ENCODE results near the gene NIPAL4.
"Not testable (repeated sequence)": the region's sequence is repeated elsewhere in the genome, so short reads cannot be mapped to it uniquely, and the experiment has no call there.

NIPAL4 gene

GRCh38 chr5:157459715-157460599 lies at the start of gene NIPAL4:
TSS of gene NIPAL4 (plus strand) at chr5:157460213. CDS start at chr5:157460321, 108 bp downstream.
- H3K4me1 ChIP-seq (ENCODE audit: insufficient read depth, low read length, severe bottlenecking) = no peaks in the 10 kb centered on the region
- H3K9me3 ChIP-seq (ENCODE audit: low read length) = no peaks in the 10 kb centered on the region
- no peak within 1 kb of the TSS for H2AFZ ChIP-seq (ENCODE audit: low read length)
- H3F3A ChIP-seq (ENCODE audit: insufficient read depth, low read length) = no peaks in the 10 kb centered on the region
- H4K20me1 ChIP-seq (ENCODE audit: insufficient read depth, low read length) = no peaks in the 10 kb centered on the region
- H3K4me3 ChIP-seq (ENCODE audit: low read depth, low read length, poor library complexity, severe bottlenecking) = no peak within 1 kb of the TSS
- no peaks in the 10 kb centered on the region for H3K27me3 ChIP-seq (ENCODE audit: insufficient read depth, low read length)
- no peak for TF ChIP-seq EZH2 (IDR thresholded peaks at IDR 0.05; ENCODE audit: borderline replicate concordance, low read length)
- TF ChIP-seq CTCF (IDR thresholded peaks at IDR 0.05; ENCODE audit: low read length) = no peak
- no peaks in the 10 kb centered on the region for H3K79me2 ChIP-seq (ENCODE audit: insufficient read depth, low read length)
- no peaks in the 10 kb centered on the region for H3K36me3 ChIP-seq (ENCODE audit: insufficient read depth, low read length)
- H3K9me2 ChIP-seq (ENCODE audit: low read depth, low read length) = no peaks in the 10 kb centered on the region
- no peak within 1 kb of the TSS for H3K9ac ChIP-seq (ENCODE audit: low read length)
- no peak within 1 kb of the TSS; the same call in 1 of the 2 replicates for H3K4me2 ChIP-seq (ENCODE audit: low read length)
- no peak within 1 kb of the TSS for H3K27ac ChIP-seq (ENCODE audit: low read depth, low read length, poor library complexity, severe bottlenecking)

GRCh38 chr5:157415838-157416237 lies 44.2 kb upstream of the NIPAL4 start:
- H3K4me2 ChIP-seq (ENCODE audit: low read length) = no peak overlapping the region
- no peak overlapping the region for H3K4me3 ChIP-seq (ENCODE audit: low read depth, low read length, poor library complexity, severe bottlenecking)
- H3K27me3 ChIP-seq (ENCODE audit: insufficient read depth, low read length) = no peaks in the 10 kb centered on the region
- no peaks in the 10 kb centered on the region for H3K79me2 ChIP-seq (ENCODE audit: insufficient read depth, low read length)
- no peaks in the 10 kb centered on the region for H3K36me3 ChIP-seq (ENCODE audit: insufficient read depth, low read length)
- H3K9me3 ChIP-seq (ENCODE audit: low read length) = no peaks in the 10 kb centered on the region
- H3K9ac ChIP-seq (ENCODE audit: low read length) = no peak overlapping the region
- no peaks in the 10 kb centered on the region for H3F3A ChIP-seq (ENCODE audit: insufficient read depth, low read length)
- H2AFZ ChIP-seq (ENCODE audit: low read length) = no peak overlapping the region
- no peaks in the 10 kb centered on the region for H3K9me2 ChIP-seq (ENCODE audit: low read depth, low read length)
- H3K4me1 ChIP-seq (ENCODE audit: insufficient read depth, low read length, severe bottlenecking) = no peaks in the 10 kb centered on the region
- no peaks in the 10 kb centered on the region for H4K20me1 ChIP-seq (ENCODE audit: insufficient read depth, low read length)
- TF ChIP-seq CTCF (IDR thresholded peaks at IDR 0.05; ENCODE audit: low read length) (no peak), EZH2 (IDR thresholded peaks at IDR 0.05; ENCODE audit: borderline replicate concordance, low read length) (no peak)
- H3K27ac ChIP-seq (ENCODE audit: low read depth, low read length, poor library complexity, severe bottlenecking) = no peak overlapping the region

DNA sequence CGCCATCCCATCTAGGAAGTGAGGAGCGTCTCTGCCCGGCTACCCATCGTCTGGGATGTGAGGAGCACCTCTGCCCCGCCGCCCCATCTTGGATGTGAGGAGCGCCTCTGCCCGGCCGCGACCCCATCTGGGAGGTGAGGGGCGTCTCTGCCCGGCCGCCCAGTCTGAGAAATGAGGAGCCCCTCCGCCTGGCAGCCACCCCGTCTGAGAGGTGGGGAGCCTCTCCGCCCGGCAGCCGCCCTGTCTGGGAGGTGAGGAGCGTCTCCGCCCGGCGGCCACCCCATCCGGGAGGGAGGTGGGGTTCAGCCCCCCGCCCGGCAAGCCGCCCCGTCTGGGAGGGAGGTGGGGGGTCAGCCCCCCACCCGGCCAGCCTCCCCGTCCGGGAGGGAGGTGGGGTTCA lies 40.5 kb upstream of the NIPAL4 start:
- not testable (repeated sequence) for H3K27ac ChIP-seq (ENCODE audit: low read depth, low read length, poor library complexity, severe bottlenecking); H3K4me2 ChIP-seq (ENCODE audit: low read length); H3K27me3 ChIP-seq (ENCODE audit: insufficient read depth, low read length); H3K4me1 ChIP-seq (ENCODE audit: insufficient read depth, low read length, severe bottlenecking); H2AFZ ChIP-seq (ENCODE audit: low read length); H3K9me2 ChIP-seq (ENCODE audit: low read depth, low read length); H3K4me3 ChIP-seq (ENCODE audit: low read depth, low read length, poor library complexity, severe bottlenecking); H3K36me3 ChIP-seq (ENCODE audit: insufficient read depth, low read length); H4K20me1 ChIP-seq (ENCODE audit: insufficient read depth, low read length); H3K9me3 ChIP-seq (ENCODE audit: low read length); H3F3A ChIP-seq (ENCODE audit: insufficient read depth, low read length); H3K79me2 ChIP-seq (ENCODE audit: insufficient read depth, low read length); H3K9ac ChIP-seq (ENCODE audit: low read length)

GRCh38 chr5:157429920-157430319 lies 30.1 kb upstream of the NIPAL4 start:
- not testable (repeated sequence) for H3K79me2 ChIP-seq (ENCODE audit: insufficient read depth, low read length); H3K4me3 ChIP-seq (ENCODE audit: low read depth, low read length, poor library complexity, severe bottlenecking); H2AFZ ChIP-seq (ENCODE audit: low read length); H3K27me3 ChIP-seq (ENCODE audit: insufficient read depth, low read length); H3K4me1 ChIP-seq (ENCODE audit: insufficient read depth, low read length, severe bottlenecking); H3K9me2 ChIP-seq (ENCODE audit: low read depth, low read length); H3K9ac ChIP-seq (ENCODE audit: low read length); H4K20me1 ChIP-seq (ENCODE audit: insufficient read depth, low read length); H3K27ac ChIP-seq (ENCODE audit: low read depth, low read length, poor library complexity, severe bottlenecking); H3F3A ChIP-seq (ENCODE audit: insufficient read depth, low read length); H3K9me3 ChIP-seq (ENCODE audit: low read length); H3K36me3 ChIP-seq (ENCODE audit: insufficient read depth, low read length); H3K4me2 ChIP-seq (ENCODE audit: low read length)

Data from OCI-LY1 (cell line).